Activated CD8-positive, alpha-beta memory T cell treated with anti-CD3 and anti-CD28 coated beads, Interleukin-2, amount 10 ng/mL, durations not matched to agents 7 days and 5 days (primary cell): ENCODE measurements around the gene ST13. TPM values are rescaled to one million over a fixed set of nuclear protein-coding genes. Genes with fewer than 3 reads are reported as not detected.
"Not testable (repeated sequence)": the region's sequence is repeated elsewhere in the genome, so short reads cannot be mapped to it uniquely, and the experiment has no call there.

Source experiments
- ATAC-seq: fragments of 150-1000 bp; cut with Tn5 transposase; one replicate; pipeline ENCODE4 v1.10.0; 2021; ENCODE audit warnings: moderate library complexity
- CTCF ChIA-PET: fragments of 350-600 bp; sonication (Branson Sonifier 250); formaldehyde crosslinking; loops from one replicate; lab custom pipeline; 2021; ENCODE audit warnings: antibody characterized with exemption; lab: Charles Lee
- DNase-seq: peaks from one replicate; pipeline ENCODE4 v3.0.0-alpha.2; 2020
- H3K27ac Mint-ChIP-seq: one replicate; pipeline ENCODE4 v1.8.0; 2021; ENCODE audit warnings: mild to moderate bottlenecking, mixed read lengths
- H3K27me3 Mint-ChIP-seq: one replicate; pipeline ENCODE4 v1.8.0; 2021; ENCODE audit warnings: mixed read lengths
- H3K36me3 Mint-ChIP-seq: one replicate; pipeline ENCODE4 v1.8.0; 2021; ENCODE audit warnings: mild to moderate bottlenecking, mixed read lengths
- H3K4me1 Mint-ChIP-seq: one replicate; pipeline ENCODE4 v1.8.0; 2021; ENCODE audit warnings: mixed read lengths
- H3K4me3 Mint-ChIP-seq: one replicate; pipeline ENCODE4 v1.8.0; 2021; ENCODE audit warnings: mild to moderate bottlenecking, moderate library complexity, mixed read lengths
- H3K9me3 Mint-ChIP-seq: one replicate; pipeline ENCODE4 v1.8.0; 2022; ENCODE audit warnings: low read depth, mixed read lengths
- total RNA-seq, 2 experiments: library from RNA; stranded (reverse); gene quantifications; one replicate each; pipeline ENCODE4 v1.2.3, GENCODE V29; 2021

The ST13 gene
- total RNA-seq, 2 experiments from 2014 or later, result 120 to 150 TPM

DNA sequence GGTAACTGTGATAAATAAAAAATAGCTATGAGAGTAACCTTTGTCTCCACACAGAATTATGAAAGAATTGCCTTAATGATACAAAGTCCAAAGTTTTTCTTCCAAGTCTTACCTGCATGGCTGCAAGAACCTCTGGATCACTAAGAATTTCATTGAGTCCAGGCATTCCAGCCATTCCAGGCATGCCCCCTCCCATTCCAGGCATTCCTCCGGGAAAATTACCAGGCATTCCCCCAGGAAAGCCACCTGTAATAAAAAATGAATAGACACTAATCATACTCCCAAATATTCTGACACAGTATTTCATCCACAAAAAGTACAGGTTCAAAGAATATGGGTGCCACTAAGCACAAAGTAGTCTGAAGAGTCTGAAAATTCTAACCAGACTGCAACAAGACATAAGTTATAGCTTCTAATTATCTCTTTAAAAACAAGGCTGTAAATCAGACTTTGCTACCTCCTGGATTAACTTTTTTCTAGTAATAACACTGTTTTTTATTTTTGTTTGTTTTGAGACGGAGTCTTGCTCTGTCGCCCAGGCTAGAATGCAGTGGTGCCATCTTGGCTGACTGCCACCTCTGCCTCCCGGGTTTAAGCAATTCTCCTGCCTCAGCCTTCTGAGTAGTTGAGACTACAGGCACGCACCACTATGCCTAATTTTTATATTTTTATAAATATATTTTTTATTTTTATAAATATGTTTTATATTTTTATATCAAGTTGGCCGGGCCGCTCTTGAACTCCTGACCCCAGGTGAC is 29.3 kb downstream of the ST13 start:
- H3K36me3 Mint-ChIP-seq, result peaks cover 28% of the 10 kb centered on the region

GRCh38 chr22:40826292-40826691 is 30.1 kb downstream of the ST13 start:
- CTCF ChIA-PET, result interaction anchor here (1.0 kb wide), 1 partner anchor 31 kb away, joined by 4 read pairs; the partner anchor contains the start of genes ST13 and XPNPEP3
- DNase-seq, H3K9me3 Mint-ChIP-seq, H3K27me3 Mint-ChIP-seq, H3K27ac Mint-ChIP-seq, ATAC-seq, H3K4me1 Mint-ChIP-seq, H3K4me3 Mint-ChIP-seq: not testable (repeated sequence)
- peaks cover 27% of the 10 kb centered on the region for H3K36me3 Mint-ChIP-seq

More for the DNA sequence above, 29.3 kb downstream of the ST13 start:
- no peak overlapping the region for H3K27ac Mint-ChIP-seq
- ATAC-seq (no peak), DNase-seq (no peak)
- H3K4me3 Mint-ChIP-seq, result no peak overlapping the region
- H3K9me3 Mint-ChIP-seq, result no peaks in the 10 kb centered on the region
- no peaks in the 10 kb centered on the region for H3K4me1 Mint-ChIP-seq
- CTCF ChIA-PET, result interaction anchor here (1.0 kb wide), 1 partner anchor 30 kb away, joined by 4 read pairs; the partner anchor contains the start of genes ST13 and XPNPEP3
- H3K27me3 Mint-ChIP-seq, result no peaks in the 10 kb centered on the region

- no peak overlapping the region for H3K27ac Mint-ChIP-seq
- CTCF ChIA-PET, result no interaction called here
These were observed 33.0 kb downstream of the ST13 start for GRCh38 chr22:40823426-40823825.

DNA sequence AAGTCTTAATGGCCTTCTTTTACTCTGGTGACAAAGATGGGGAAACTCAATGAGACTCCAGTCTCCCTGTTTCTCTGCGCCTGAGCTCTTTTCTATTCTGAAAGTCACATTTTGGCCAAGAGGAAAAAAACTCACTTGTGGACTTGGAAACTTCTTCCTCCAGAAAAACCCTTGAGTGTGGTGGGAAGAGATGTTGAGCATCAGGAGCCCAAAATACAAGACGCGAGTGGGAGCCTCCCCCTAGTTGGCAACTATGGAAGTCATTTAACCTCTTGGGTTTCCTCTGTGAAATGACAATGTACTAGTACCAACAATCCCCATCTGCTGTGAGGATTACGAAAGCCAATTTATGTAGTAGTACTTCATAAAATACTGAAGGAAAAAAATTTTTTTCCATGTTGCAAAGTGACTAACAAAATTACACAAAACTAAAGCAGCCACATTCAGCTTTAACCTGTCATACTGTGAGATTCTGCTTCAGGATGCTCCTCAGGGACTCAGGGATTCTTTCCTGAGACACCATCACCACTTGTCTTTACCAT is 36.8 kb downstream of the ST13 start:
- Mint-ChIP-seq H3K9me3 (no peaks in the 10 kb centered on the region), H3K36me3 (peaks cover 16% of the 10 kb centered on the region), H3K4me1 (peaks cover 28% of the 10 kb centered on the region), H3K27me3 (no peaks in the 10 kb centered on the region), H3K27ac (peak overlapping the region; percentile 73), H3K4me3 (peak overlapping the region; percentile 89)
- no peak for DNase-seq
- ATAC-seq, result no peak
- CTCF ChIA-PET, result interaction anchor here (0.7 to 2.3 kb wide), 7 partner anchors 11 to 136 kb away, joined by 3 to 11 read pairs (median 4); partner anchors contain the start of genes ST13 and XPNPEP3

More at GRCh38 chr22:40823426-40823825, 33.0 kb downstream of the ST13 start:
- H3K36me3 Mint-ChIP-seq, result peaks cover 17% of the 10 kb centered on the region
- no peak overlapping the region for H3K4me3 Mint-ChIP-seq
- H3K4me1 Mint-ChIP-seq, result peaks cover 10% of the 10 kb centered on the region
- DNase-seq (no peak), ATAC-seq (no peak)
- H3K27me3 Mint-ChIP-seq, result no peaks in the 10 kb centered on the region
- no peaks in the 10 kb centered on the region for H3K9me3 Mint-ChIP-seq

GRCh38 chr22:40818747-40819598 is 37.5 kb downstream of the ST13 start, which contains the start of gene SLC25A17:
TSS of gene SLC25A17 (minus strand) at chr22:40819346. CDS start at chr22:40819248, 98 bp downstream.
- Mint-ChIP-seq H3K4me1 (peaks cover 31% of the 10 kb centered on the region), H3K27ac (peak within 1 kb of the TSS; percentile 91), H3K9me3 (no peaks in the 10 kb centered on the region), H3K36me3 (peaks cover 21% of the 10 kb centered on the region), H3K27me3 (no peaks in the 10 kb centered on the region), H3K4me3 (peak within 1 kb of the TSS; percentile 89)
- ATAC-seq (peak; percentile 95), DNase-seq (peak; percentile 92)
- CTCF ChIA-PET, result interaction anchor here (0.6 to 2.3 kb wide), 9 partner anchors 12 to 908 kb away, joined by 3 to 11 read pairs (median 4); partner anchors contain the start of genes ST13 and XPNPEP3

DNA sequence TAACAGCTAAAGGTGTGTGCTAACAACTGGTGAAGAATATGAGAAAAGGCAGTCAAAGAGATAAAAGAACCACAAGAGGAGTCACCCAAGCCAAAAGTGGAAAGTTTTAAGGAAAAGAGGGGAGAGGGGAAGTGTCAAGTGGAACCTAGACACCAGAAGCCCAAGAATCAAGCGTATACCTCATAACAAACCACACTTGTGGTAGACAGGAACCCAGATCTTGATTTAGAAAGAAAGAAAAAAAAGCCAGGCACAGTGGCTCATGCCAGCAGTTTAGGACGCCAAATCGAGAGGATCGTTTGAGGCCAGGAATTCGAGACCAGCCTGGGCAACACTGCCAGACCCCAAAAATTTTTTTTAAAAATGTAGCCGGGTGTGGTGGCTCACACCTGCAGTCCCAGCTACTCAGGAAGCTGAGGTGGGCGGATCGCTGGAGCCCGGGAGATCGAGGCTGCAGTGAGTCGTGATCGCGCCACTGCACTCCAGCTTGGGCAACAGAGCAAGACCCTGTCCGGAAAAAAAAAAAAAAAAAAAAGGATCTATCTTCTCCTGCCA is 38.2 kb downstream of the ST13 start:
- Mint-ChIP-seq H3K9me3 (no peaks in the 10 kb centered on the region), H3K27ac (peak overlapping the region; percentile 91), H3K4me3 (peak overlapping the region; percentile 89), H3K36me3 (peaks cover 19% of the 10 kb centered on the region), H3K27me3 (no peaks in the 10 kb centered on the region), H3K4me1 (peaks cover 32% of the 10 kb centered on the region)
- DNase-seq, result no peak
- ATAC-seq, result peak; percentile 12
- CTCF ChIA-PET, result interaction anchor here (0.6 to 2.3 kb wide), 7 partner anchors 13 to 907 kb away, joined by 3 to 11 read pairs (median 4); partner anchors contain the start of genes ST13 and XPNPEP3

DNA sequence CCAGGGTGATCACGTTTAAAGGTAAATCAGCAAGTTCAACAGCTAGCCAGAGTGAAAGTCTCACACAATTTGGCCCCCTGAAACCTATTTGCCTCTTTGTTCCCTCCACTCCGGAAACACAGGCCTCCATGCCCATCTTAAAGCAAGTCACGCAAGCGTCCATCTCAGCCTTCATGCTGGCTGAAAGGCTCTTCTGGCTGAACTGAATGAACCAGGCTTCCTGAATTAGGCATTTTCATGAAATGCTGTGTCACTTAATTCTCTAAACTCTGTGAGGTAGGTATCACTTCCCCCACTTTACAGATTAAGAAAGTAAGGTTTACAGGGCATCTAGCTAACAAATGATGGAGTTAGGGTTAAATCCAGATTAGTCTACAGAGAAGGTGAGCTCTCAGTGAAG is 38.7 kb downstream of the ST13 start:
- Mint-ChIP-seq H3K9me3 (no peaks in the 10 kb centered on the region), H3K4me1 (peaks cover 32% of the 10 kb centered on the region), H3K36me3 (peaks cover 21% of the 10 kb centered on the region), H3K27ac (peak overlapping the region; percentile 91), H3K27me3 (no peaks in the 10 kb centered on the region), H3K4me3 (peak overlapping the region; percentile 89)
- no peak for DNase-seq
- CTCF ChIA-PET, result interaction anchor here (1.3 to 2.3 kb wide), 3 partner anchors 13 to 134 kb away, joined by 4 to 11 read pairs (median 8); partner anchors contain the start of genes ST13 and XPNPEP3
- ATAC-seq, result no peak

- ATAC-seq (no peak), DNase-seq (no peak)
- Mint-ChIP-seq H3K4me3 (no peak overlapping the region), H3K4me1 (peaks cover 30% of the 10 kb centered on the region), H3K27ac (no peak overlapping the region), H3K27me3 (no peaks in the 10 kb centered on the region), H3K9me3 (no peaks in the 10 kb centered on the region), H3K36me3 (peaks cover 24% of the 10 kb centered on the region)
- CTCF ChIA-PET, result interaction anchor here (0.5 kb wide), 1 partner anchor 167 kb away, joined by 3 read pairs; no protein-coding TSS in a partner anchor
These were observed 42.5 kb downstream of the ST13 start for GRCh38 chr22:40813912-40814315.

DNA sequence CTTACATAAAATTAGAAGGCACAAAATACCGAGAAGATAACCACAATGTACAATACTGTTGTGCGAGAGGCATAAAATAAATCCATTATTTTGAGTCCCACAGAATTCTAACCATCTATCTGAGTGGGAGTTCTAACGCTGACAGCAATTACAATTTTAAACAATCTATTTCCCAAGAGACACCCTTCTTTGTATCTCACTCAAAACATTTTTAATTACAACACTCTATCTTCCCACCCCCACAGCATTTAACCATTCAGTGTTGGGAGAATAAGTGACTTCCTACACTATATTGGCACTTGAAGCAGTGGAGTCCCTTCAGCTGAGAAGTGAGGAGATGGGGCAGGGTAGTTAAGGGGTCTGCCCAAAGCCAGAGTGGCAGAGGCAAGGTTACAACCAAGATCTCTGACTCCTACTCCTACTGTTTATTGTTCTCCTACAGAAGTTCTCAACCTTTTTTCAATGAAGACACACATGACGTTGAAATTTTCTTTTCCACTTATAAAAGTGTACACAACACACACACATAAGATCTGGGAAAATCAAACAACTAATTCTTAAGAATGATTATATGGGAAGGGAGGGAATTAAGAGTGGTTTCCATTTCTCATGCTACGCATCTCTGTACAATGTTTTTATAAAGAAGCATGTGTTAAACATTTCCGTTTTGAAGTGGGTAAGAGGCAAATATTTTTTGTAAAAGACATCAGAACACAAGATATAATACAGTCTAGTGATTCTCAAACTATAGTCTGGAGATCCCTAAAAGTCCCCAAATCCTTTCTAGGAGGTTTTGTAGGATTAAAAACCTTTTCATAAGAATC is 48.2 kb downstream of the ST13 start:
- CTCF ChIA-PET, result no interaction called here

GRCh38 chr22:40806711-40807110 is 49.7 kb downstream of the ST13 start:
- Mint-ChIP-seq H3K27ac (no peak overlapping the region), H3K4me3 (no peak overlapping the region), H3K4me1 (peaks cover 2% of the 10 kb centered on the region), H3K27me3 (no peaks in the 10 kb centered on the region), H3K9me3 (no peaks in the 10 kb centered on the region), H3K36me3 (peaks cover 2% of the 10 kb centered on the region)
- no peak for DNase-seq
- ATAC-seq, result no peak
- CTCF ChIA-PET, result no interaction called here

More for the DNA sequence above, 48.2 kb downstream of the ST13 start:
- H3K4me3 Mint-ChIP-seq, result no peak overlapping the region
- no peak for ATAC-seq
- H3K36me3 Mint-ChIP-seq, result peaks cover 7% of the 10 kb centered on the region
- H3K9me3 Mint-ChIP-seq, result no peaks in the 10 kb centered on the region
- H3K27ac Mint-ChIP-seq, result no peak overlapping the region
- DNase-seq, result no peak
- H3K27me3 Mint-ChIP-seq, result no peaks in the 10 kb centered on the region
- H3K4me1 Mint-ChIP-seq, result peaks cover 5% of the 10 kb centered on the region

DNA sequence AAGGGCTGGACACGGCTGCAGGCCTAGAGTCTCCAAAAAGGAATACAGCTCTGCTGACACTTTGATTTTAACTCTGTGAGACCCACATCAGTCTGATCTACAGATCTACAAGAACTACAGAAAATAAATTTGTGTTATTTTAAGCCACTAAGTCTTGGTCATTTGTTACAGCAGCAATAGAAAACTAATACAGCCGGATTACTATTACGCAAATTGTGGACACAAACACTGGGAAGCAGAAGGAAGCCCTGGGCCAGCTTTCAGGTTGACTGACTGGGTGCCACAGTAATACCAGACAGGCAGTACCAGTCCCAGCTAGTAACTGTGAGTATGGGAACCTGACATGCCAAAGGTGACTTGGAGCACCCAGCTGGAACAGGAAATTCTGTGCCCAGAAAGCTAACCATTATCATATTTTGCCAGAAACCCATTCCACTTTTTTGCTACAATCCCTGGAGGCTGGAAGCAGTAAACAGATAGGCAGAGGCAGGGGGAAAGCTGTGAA is 50.7 kb downstream of the ST13 start:
- CTCF ChIA-PET, result no interaction called here
- H3K27ac Mint-ChIP-seq, result no peak overlapping the region

GRCh38 chr22:40805239-40805638 is 51.2 kb downstream of the ST13 start:
- Mint-ChIP-seq H3K36me3 (peaks cover 2% of the 10 kb centered on the region), H3K4me1 (no peaks in the 10 kb centered on the region), H3K9me3 (no peaks in the 10 kb centered on the region), H3K27me3 (no peaks in the 10 kb centered on the region), H3K4me3 (no peak overlapping the region), H3K27ac (no peak overlapping the region)
- ATAC-seq (no peak), DNase-seq (no peak)
- CTCF ChIA-PET, result no interaction called here

More for the DNA sequence above, 50.7 kb downstream of the ST13 start:
- peaks cover 2% of the 10 kb centered on the region for H3K36me3 Mint-ChIP-seq
- ATAC-seq, result no peak
- no peaks in the 10 kb centered on the region for H3K4me1 Mint-ChIP-seq
- no peaks in the 10 kb centered on the region for H3K9me3 Mint-ChIP-seq
- DNase-seq, result no peak
- no peaks in the 10 kb centered on the region for H3K27me3 Mint-ChIP-seq
- H3K4me3 Mint-ChIP-seq, result no peak overlapping the region
